HFF-Myc (cell line): ENCODE results near the gene DOC2B.

ENCODE experiments used
- DNase-seq: peaks from one replicate; pipeline ENCODE4 v3.0.0-alpha.2; 2011; ENCODE audit warnings: low read depth; ENCODE audit errors: extremely low read depth
- H3K4me3 ChIP-seq: replicated peaks from 2 replicates; pipeline ENCODE4 v1.5.1; 2011; ENCODE audit warnings: low read depth, mild to moderate bottlenecking, control low read depth, low read length
- CTCF ChIP-seq: IDR thresholded peaks from 2 replicates; pipeline ENCODE4 v1.5.1; 2012; ENCODE audit warnings: mild to moderate bottlenecking, low read depth, low read length, control low read depth; ENCODE audit errors: missing control alignments

DOC2B gene

GRCh38 chr17:197352-197751 is 15.9 kb upstream of the DOC2B start:
- no peak overlapping the region for H3K4me3 ChIP-seq
- DNase-seq, result no peak
- no peak for TF ChIP-seq CTCF

GRCh38 chr17:194828-195602 is 13.6 kb upstream of the DOC2B start:
- DNase-seq, result no peak
- TF ChIP-seq CTCF, result no peak

GRCh38 chr17:193841-194806 is 12.7 kb upstream of the DOC2B start:
- H3K4me3 ChIP-seq, result no peak overlapping the region
- no peak for TF ChIP-seq CTCF
- no peak for DNase-seq

More at GRCh38 chr17:194828-195602, 13.6 kb upstream of the DOC2B start:
- H3K4me3 ChIP-seq, result no peak overlapping the region

DNA sequence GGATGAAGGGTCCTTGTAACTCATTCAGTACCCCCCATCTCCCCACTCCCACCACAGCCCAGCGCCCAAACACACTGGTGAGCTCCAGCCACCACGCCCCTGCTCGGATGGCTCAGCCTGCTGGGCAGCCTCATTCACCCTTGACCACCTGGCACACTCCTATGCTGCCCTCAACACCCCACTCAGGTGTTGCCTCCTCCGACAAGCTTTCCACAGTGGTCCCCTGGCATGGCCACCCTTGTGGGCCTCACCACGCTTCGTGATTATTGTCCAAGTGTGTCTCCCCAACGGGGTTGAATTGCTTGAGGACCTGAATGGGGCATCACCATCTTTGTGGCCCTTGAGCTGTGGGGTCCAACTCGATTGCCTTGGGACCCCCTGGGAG is 12.0 kb upstream of the DOC2B start:
- H3K4me3 ChIP-seq, result no peak overlapping the region
- DNase-seq, result no peak
- no peak for TF ChIP-seq CTCF

DNA sequence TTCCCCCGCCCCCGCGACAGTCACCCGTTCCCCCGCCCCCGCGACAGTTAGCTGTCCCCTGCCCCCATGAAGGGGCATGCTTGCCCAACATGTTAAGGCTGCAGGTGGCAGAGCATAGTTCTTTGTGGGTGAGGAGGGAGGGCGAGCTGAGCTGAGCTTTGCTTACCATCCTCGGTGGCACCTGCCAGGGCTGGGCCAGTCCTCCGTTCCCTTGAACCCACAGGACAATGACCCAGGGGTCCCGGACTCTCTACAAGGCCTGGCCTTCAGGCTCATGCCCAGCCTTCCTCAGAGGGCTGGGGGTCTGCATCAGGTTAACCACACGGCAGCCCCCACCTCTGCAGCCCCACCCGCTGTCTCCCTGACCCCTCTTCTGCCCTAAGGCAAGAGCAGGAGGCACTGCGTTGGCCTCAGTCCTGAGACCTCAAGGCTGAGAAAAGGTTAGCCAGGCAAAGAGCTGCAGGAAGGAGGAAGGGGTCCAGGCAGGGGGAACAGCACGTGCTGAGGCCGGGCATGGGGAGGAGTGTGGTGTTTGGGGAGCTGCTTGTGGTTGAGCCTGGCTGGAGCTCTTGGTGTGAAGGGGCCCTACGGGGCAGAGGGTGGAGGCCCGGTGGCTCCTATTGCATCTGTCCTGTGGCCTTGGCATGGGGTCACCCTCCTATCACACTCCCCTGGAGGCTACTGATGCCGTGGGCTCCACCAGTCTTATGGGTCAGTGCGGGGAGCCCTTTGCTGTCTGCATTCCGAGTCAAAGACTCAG is 11.4 kb upstream of the DOC2B start:
- H3K4me3 ChIP-seq, result no peak overlapping the region
- DNase-seq, result no peak
- no peak for TF ChIP-seq CTCF

DNA sequence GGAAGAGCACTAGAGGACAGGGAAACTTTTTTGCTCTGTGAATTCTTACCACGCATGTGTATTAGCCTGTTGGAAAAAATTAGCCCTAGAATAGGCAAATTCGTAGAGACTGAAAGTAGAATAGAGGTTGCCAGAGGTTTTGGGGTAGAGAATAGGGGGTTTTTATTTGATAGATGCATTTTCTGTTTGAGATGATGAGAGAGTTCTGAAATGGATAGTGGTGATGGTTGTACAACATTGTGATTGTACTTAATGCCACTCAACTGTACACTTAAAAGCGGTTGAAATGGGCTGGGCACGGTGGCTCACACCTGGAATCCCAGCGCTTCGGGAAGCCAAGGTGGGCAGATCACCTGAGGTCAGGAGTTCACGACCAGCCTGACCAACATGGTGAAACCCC is 8.0 kb upstream of the DOC2B start:
- no peak overlapping the region for H3K4me3 ChIP-seq
- DNase-seq, result no peak
- TF ChIP-seq CTCF, result no peak
